Prostate gland (tissue), 2 donors: ENCODE data around the gene ADORA2A.

ENCODE experiments used
- POLR2A ChIP-seq: fragments of 450-650 bp; IDR thresholded peaks from one replicate; pipeline ENCODE4 v1.6.1; 2016; ENCODE audit warnings: antibody characterized with exemption, mild to moderate bottlenecking
- POLR2AphosphoS5 ChIP-seq: sonication (generic); formaldehyde crosslinking; IDR thresholded peaks from one replicate; pipeline ENCODE4 v1.6.1; 2017; ENCODE audit warnings: antibody characterized with exemption
- TF ChIP-seq, protein P1 (sequence below), 4 experiments: fragments of 200-600 bp in 2 of 4; fragments of 450-650 bp in 2 of 4; sonication (generic) in 2 of 4; IDR thresholded peaks; 1 replicate in 3 of 4; 2 replicates in 1 of 4; pipeline ENCODE4 v1.5.1; 2016 to 2019; ENCODE audit warnings: antibody characterized with exemption in 4 of 4, mild to moderate bottlenecking in 2 of 4, moderate library complexity in 2 of 4

DNA sequence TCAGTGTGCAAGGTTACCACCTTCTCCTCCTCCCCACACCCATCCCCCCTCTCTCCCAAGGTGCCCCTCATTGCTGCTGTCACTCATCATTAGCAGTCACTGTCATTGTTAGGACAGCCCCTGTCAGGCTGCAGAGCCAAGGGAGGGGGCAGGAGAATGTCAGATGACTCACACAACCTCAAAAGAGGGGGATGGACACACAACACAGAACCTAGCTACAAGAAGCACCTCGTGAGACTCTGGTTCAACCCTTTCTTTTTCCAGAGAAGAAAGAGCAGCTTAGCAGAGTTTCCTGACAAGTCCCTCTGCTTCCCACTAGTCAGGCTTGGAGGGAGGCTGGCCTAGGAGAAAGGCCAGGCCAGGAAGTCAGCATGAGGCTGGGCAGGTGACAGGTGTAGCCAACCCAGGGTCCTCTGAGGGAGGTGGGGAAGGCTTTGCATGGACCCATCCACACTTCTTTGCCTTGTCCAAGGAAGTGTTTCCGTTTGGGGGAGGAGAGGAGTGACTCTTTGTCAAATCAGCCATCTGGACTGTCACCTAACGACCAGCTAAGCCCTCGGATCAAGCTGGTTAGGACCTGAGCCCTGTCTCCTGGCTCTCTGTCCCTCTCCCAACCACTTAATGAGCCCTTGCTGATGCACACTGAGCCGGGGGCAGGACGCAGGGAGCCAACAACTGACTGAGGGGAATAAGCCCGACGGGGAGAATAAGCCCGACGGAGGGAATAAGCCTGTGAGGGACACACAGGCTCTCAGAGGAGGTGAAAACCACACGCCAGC, 18.3 kb downstream of the ADORA2A start:
- TF ChIP-seq, protein P1, sequence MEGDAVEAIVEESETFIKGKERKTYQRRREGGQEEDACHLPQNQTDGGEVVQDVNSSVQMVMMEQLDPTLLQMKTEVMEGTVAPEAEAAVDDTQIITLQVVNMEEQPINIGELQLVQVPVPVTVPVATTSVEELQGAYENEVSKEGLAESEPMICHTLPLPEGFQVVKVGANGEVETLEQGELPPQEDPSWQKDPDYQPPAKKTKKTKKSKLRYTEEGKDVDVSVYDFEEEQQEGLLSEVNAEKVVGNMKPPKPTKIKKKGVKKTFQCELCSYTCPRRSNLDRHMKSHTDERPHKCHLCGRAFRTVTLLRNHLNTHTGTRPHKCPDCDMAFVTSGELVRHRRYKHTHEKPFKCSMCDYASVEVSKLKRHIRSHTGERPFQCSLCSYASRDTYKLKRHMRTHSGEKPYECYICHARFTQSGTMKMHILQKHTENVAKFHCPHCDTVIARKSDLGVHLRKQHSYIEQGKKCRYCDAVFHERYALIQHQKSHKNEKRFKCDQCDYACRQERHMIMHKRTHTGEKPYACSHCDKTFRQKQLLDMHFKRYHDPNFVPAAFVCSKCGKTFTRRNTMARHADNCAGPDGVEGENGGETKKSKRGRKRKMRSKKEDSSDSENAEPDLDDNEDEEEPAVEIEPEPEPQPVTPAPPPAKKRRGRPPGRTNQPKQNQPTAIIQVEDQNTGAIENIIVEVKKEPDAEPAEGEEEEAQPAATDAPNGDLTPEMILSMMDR (IDR thresholded peaks at IDR 0.05) = no peak
- TF ChIP-seq POLR2AphosphoS5 (no peak), POLR2A (no peak)
